Upper lobe of right lung (tissue), 1 donor: Measurements from ENCODE around the gene PHKA2. TPM values are rescaled to one million over a fixed set of nuclear protein-coding genes. Genes with fewer than 3 reads are reported as not detected.

ENCODE experiments used
- ATAC-seq: fragments of 200-7000 bp; cut with Tn5 transposase; one replicate; pipeline ENCODE4 v1.9.1; 2020; ENCODE audit warnings: mild to moderate bottlenecking, moderate library complexity
- DNase-seq: peaks from one replicate; pipeline ENCODE4 v3.0.0-alpha.2; 2020
- H3K27ac ChIP-seq: fragments of 200-600 bp; one replicate; pipeline ENCODE4 v1.8.0; 2022
- H3K27me3 ChIP-seq: fragments of 200-600 bp; one replicate; pipeline ENCODE4 v1.8.0; 2022; ENCODE audit warnings: mild to moderate bottlenecking
- H3K36me3 ChIP-seq: fragments of 200-600 bp; one replicate; pipeline ENCODE4 v1.8.0; 2022
- H3K4me1 ChIP-seq: fragments of 200-600 bp; one replicate; pipeline ENCODE4 v1.8.0; 2022
- H3K4me3 ChIP-seq: fragments of 200-600 bp; one replicate; pipeline ENCODE4 v1.8.0; 2022; ENCODE audit warnings: mild to moderate bottlenecking
- H3K9me3 ChIP-seq: fragments of 200-600 bp; one replicate; pipeline ENCODE4 v1.8.0; 2022
- CTCF ChIP-seq: fragments of 200-600 bp; IDR thresholded peaks from one replicate; pipeline ENCODE4 v1.8.0; 2022; ENCODE audit warnings: antibody characterized with exemption
- intact Hi-C: fragments of 100-400 bp; cut with DNase I; formaldehyde crosslinking; loops from one replicate; pipeline ENCODE4 v1.11.0; 2022
- total RNA-seq: library from RNA; stranded (reverse); fragmentation: NEBNext Ultra II Directional; extraction: Animal tissue kit (Norgen Biotek cat#: 25700); gene quantifications from one replicate; pipeline ENCODE4 v1.2.1, GENCODE V29; 2021
- donor health status: DM: no; HTN: yes; CAD: no; lungs with severe emphysema.

PHKA2 gene
- total RNA-seq, 1 donor from 2014 or later, result 25.5 TPM

- no peaks in the 10 kb centered on the region for H3K9me3 ChIP-seq
- ATAC-seq (no peak), DNase-seq (no peak)
- H3K27ac ChIP-seq, result no peak overlapping the region
- intact Hi-C loops, result no loop called here
- H3K4me3 ChIP-seq, result no peak overlapping the region
- no peaks in the 10 kb centered on the region for H3K4me1 ChIP-seq
- H3K36me3 ChIP-seq, result no peaks in the 10 kb centered on the region
- no peak for TF ChIP-seq CTCF
- no peaks in the 10 kb centered on the region for H3K27me3 ChIP-seq
These were observed 91.0 kb downstream of the PHKA2 start for GRCh38 chrX:18892899-18893298.

DNA sequence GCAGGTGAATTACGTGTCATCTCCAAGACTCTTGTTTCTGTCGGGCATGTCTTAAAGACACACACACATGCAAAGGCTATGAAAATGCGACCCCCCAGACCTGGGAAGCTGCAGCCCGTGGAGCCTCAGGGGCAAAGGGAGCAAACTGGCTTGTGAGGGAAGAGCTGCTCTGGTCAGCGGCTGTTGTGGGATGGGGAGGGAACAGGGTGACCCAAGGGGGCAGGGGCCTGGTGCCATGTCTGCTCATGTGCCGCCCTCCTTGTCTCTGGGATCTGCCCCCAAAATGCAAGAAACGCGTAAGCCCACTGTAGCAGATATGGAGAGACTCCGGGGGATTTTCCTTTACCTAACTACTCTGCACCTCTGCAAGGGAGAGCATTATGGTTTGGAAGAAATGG lies 92.4 kb downstream of the PHKA2 start:
- Histone ChIP-seq H3K9me3 (no peaks in the 10 kb centered on the region), H3K27ac (no peak overlapping the region), H3K36me3 (no peaks in the 10 kb centered on the region), H3K4me1 (peaks cover 8% of the 10 kb centered on the region), H3K4me3 (no peak overlapping the region), H3K27me3 (no peaks in the 10 kb centered on the region)
- no peak for ATAC-seq
- no peak for DNase-seq
- no peak for TF ChIP-seq CTCF
- intact Hi-C loops, result no loop called here

- H3K36me3 ChIP-seq, result no peaks in the 10 kb centered on the region
- H3K4me3 ChIP-seq, result no peak overlapping the region
- H3K27ac ChIP-seq, result no peak overlapping the region
- peaks cover 9% of the 10 kb centered on the region for H3K4me1 ChIP-seq
- DNase-seq (no peak), ATAC-seq (no peak)
- intact Hi-C loops, result no loop called here
- H3K9me3 ChIP-seq, result no peaks in the 10 kb centered on the region
- no peaks in the 10 kb centered on the region for H3K27me3 ChIP-seq
- TF ChIP-seq CTCF, result no peak
These were observed 93.0 kb downstream of the PHKA2 start for GRCh38 chrX:18890724-18891547.

DNA sequence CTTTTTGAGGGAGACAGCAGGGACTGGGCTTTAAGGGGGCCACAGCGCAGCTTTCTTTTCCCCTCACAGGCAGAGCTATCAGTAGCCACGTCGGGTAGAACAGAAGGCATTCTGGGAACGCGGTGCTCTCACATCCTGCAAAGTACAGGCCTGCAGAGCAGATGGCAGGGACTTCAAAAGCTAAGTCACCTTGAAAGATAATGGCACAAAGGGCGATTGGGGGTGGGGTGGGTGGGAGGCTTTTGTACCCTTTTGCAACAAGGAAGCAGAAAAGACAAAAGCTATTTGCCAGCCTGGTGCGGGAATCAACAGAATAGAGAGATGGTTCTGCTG lies 93.9 kb downstream of the PHKA2 start:
- intact Hi-C loops, result no loop called here
- no peak for DNase-seq
- no peak for TF ChIP-seq CTCF
- peaks cover 18% of the 10 kb centered on the region for H3K4me1 ChIP-seq
- H3K9me3 ChIP-seq, result no peaks in the 10 kb centered on the region
- H3K4me3 ChIP-seq, result no peak overlapping the region
- no peak for ATAC-seq
- no peaks in the 10 kb centered on the region for H3K36me3 ChIP-seq
- H3K27me3 ChIP-seq, result no peaks in the 10 kb centered on the region
- H3K27ac ChIP-seq, result no peak overlapping the region

DNA sequence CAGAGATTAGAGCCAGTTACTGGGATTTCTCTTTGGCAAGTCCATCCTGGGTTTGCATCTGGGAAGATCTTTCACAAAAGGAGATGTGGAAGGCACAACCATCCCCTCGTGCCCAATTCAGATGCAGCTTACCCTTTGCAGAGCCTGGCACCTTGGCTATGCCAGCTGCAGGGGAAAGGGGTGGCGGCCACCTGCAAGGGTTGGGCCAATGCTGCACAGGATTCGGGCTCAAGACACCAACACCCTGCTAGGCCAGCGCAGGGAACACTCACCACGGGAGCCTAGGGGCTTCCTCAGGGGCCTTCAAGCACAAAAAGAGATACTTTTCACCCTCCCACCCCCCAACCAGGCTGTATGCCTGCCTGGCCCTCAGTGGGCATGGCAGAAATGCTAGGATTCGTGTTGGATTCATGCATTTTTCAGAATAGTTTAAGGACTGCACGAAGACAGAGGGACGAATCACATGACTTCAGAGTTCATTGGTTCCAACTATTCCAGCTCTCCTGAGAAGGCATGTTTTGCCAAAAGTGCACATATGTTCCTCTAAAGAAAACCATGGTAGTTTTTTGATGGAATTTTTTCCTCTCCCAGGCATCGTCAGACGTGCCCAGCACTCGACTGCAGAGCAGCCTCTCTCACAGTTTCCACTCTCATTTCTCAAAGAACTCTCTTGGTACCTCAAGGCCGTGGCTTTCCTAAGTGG lies 94.4 kb downstream of the PHKA2 start:
- DNase-seq (no peak), ATAC-seq (no peak)
- Histone ChIP-seq H3K27me3 (no peaks in the 10 kb centered on the region), H3K27ac (no peak overlapping the region), H3K4me1 (peaks cover 19% of the 10 kb centered on the region), H3K36me3 (no peaks in the 10 kb centered on the region), H3K4me3 (no peak overlapping the region), H3K9me3 (no peaks in the 10 kb centered on the region)
- intact Hi-C loops, result no loop called here
- TF ChIP-seq CTCF, result no peak
